Measurements from ENCODE around the gene HDGFL3. TPM values are rescaled to one million over a fixed set of nuclear protein-coding genes. Genes with fewer than 3 reads are reported as not detected.

Gene HDGFL3
- total RNA-seq, 1 experiment from 2014 or later, result 34.1 TPM

GRCh38 chr15:83205725-83206324 is 1.8 kb downstream of the HDGFL3 start:
- ATAC-seq (no peak), DNase-seq (ENCODE audit: low read depth, low spot score) (no peak)
- TF ChIP-seq TCF7L2 (IDR thresholded peaks at IDR 0.05; ENCODE audit: low read depth, low read length) (no peak), POLR2AphosphoS5 (IDR thresholded peaks at IDR 0.05; ENCODE audit: low read depth, low read length) (no peak), REST (IDR thresholded peaks at IDR 0.05; ENCODE audit: insufficient read depth in 1 of 2, low read depth in 2 of 2, low read length in 1 of 2) (no peak), SIN3A (IDR thresholded peaks at IDR 0.05; ENCODE audit: borderline replicate concordance, insufficient read depth, low read depth, low read length) (no peak)
- TF ChIP-seq, protein P1, sequence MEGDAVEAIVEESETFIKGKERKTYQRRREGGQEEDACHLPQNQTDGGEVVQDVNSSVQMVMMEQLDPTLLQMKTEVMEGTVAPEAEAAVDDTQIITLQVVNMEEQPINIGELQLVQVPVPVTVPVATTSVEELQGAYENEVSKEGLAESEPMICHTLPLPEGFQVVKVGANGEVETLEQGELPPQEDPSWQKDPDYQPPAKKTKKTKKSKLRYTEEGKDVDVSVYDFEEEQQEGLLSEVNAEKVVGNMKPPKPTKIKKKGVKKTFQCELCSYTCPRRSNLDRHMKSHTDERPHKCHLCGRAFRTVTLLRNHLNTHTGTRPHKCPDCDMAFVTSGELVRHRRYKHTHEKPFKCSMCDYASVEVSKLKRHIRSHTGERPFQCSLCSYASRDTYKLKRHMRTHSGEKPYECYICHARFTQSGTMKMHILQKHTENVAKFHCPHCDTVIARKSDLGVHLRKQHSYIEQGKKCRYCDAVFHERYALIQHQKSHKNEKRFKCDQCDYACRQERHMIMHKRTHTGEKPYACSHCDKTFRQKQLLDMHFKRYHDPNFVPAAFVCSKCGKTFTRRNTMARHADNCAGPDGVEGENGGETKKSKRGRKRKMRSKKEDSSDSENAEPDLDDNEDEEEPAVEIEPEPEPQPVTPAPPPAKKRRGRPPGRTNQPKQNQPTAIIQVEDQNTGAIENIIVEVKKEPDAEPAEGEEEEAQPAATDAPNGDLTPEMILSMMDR (IDR thresholded peaks at IDR 0.05), result no peak
- in situ Hi-C loops (cut with HindIII; ENCODE audit: low pct_unique_long_range_greater_than_20kb, low sequenced_read_pairs) (no loop called here), intact Hi-C loops (cut with micrococcal nuclease; ENCODE audit: unreplicated experiment) (no loop called here)
- Histone ChIP-seq H3K9me3 (ENCODE audit: control insufficient read depth, insufficient read depth, low read depth, low read length) (no peaks in the 10 kb centered on the region), H3K27me3 (ENCODE audit: control insufficient read depth, insufficient read depth, low read length) (no peaks in the 10 kb centered on the region), H3K36me3 (ENCODE audit: control insufficient read depth, insufficient read depth, low read length) (no peaks in the 10 kb centered on the region; the same call in 1 of the 2 replicates), H3K27ac (ENCODE audit: low read length) (peak overlapping the region; percentile 80), H3K4me1 (ENCODE audit: control insufficient read depth, insufficient read depth, low read length) (peaks cover 16% of the 10 kb centered on the region), H3K4me3 (ENCODE audit: low read depth in 2 of 2, low read length in 2 of 2) (peak overlapping the region; percentile 50 to 65; a peak in 3 of 4 replicates)
- CTCF ChIA-PET, result no interaction called here
- TSS peak; percentile 63 for BruUV-seq (replicated peaks)
- POLR2A ChIA-PET, result no interaction called here

GRCh38 chr15:83204697-83205096 is 2.9 kb downstream of the HDGFL3 start:
- DNase-seq (ENCODE audit: low read depth, low spot score) (no peak), ATAC-seq (no peak)
- Histone ChIP-seq H3K27ac (ENCODE audit: low read length) (0 out of 2 replicates have a peak overlapping the region, but pooled peaks have one; percentile 17), H3K4me1 (ENCODE audit: control insufficient read depth, insufficient read depth, low read length) (peaks cover 16% of the 10 kb centered on the region), H3K27me3 (ENCODE audit: control insufficient read depth, insufficient read depth, low read length) (no peaks in the 10 kb centered on the region), H3K36me3 (ENCODE audit: control insufficient read depth, insufficient read depth, low read length) (no peaks in the 10 kb centered on the region; the same call in 1 of the 2 replicates), H3K4me3 (ENCODE audit: low read depth in 2 of 2, low read length in 2 of 2) (no peak overlapping the region), H3K9me3 (ENCODE audit: control insufficient read depth, insufficient read depth, low read depth, low read length) (no peaks in the 10 kb centered on the region)
- CTCF ChIA-PET, result no interaction called here
- intact Hi-C loops (cut with micrococcal nuclease; ENCODE audit: unreplicated experiment) (no loop called here), in situ Hi-C loops (cut with HindIII; ENCODE audit: low pct_unique_long_range_greater_than_20kb, low sequenced_read_pairs) (no loop called here)
- no TSS peak for BruUV-seq (replicated peaks)
- POLR2A ChIA-PET, result no interaction called here
- TF ChIP-seq, protein P1 (IDR thresholded peaks at IDR 0.05), result no peak
- TF ChIP-seq SIN3A (IDR thresholded peaks at IDR 0.05; ENCODE audit: borderline replicate concordance, insufficient read depth, low read depth, low read length) (no peak), REST (IDR thresholded peaks at IDR 0.05; ENCODE audit: insufficient read depth in 1 of 2, low read depth in 2 of 2, low read length in 1 of 2) (no peak), POLR2AphosphoS5 (IDR thresholded peaks at IDR 0.05; ENCODE audit: low read depth, low read length) (no peak), TCF7L2 (IDR thresholded peaks at IDR 0.05; ENCODE audit: low read depth, low read length) (no peak)

All from Panc1 (cell line).